ENCODE measurements around the gene ADAMTS6. TPM values are rescaled to one million over a fixed set of nuclear protein-coding genes. Genes with fewer than 3 reads are reported as not detected.
A peak's percentile ranks its signal among the peaks of the same experiment; 100 is the strongest.

ADAMTS6 gene
- total and polyA plus RNA-seq, 4 experiments from 2014 or later, result 0.14 to 1.8 (median 0.89) TPM; not detected in 1

GRCh38 chr5:65481171-65481581 lies 544 bp downstream of the ADAMTS6 start:
- Histone ChIP-seq H3K4me3 (ENCODE audit: low read length in 2 of 2) (peak overlapping the region; percentile 56 to 63), H3K36me3 (ENCODE audit: insufficient read depth, low read length) (no peaks in the 10 kb centered on the region), H3K4me1 (ENCODE audit: insufficient read depth, low read length) (peaks cover 27% of the 10 kb centered on the region), H3K9me3 (ENCODE audit: control insufficient read depth in 1 of 2, low read length in 2 of 2) (no peaks in the 10 kb centered on the region), H3K27me3 (ENCODE audit: insufficient read depth, low read length) (peaks cover 10% of the 10 kb centered on the region), H3K27ac (ENCODE audit: low read depth, low read length) (peak overlapping the region; percentile 62)
- CTCF ChIA-PET (ENCODE audit: partially characterized antibody), result interaction anchor here (1.0 to 5.5 kb wide), 7 partner anchors 8 to 697 kb away, joined by 3 to 73 read pairs (median 12); no protein-coding TSS in a partner anchor
- peak overlapping the region; percentile 86 to 96 (median 93) for H3K27ac Mint-ChIP-seq
- DNase-seq, result peak in 1 of 5 donors; percentile 2
- H3K4me3 Mint-ChIP-seq, result peak overlapping the region in 3 of 8 donors; percentile 88 to 97 (median 94)
- H3K27me3 Mint-ChIP-seq, result peaks cover 0 to 3% of the 10 kb centered on the region in 2 donors
- H3K4me1 Mint-ChIP-seq, result peaks cover 5 to 22% (median 8%) of the 10 kb centered on the region in 4 donors
- H3K36me3 Mint-ChIP-seq, result peaks cover 0 to 14% of the 10 kb centered on the region in 2 donors
- POLR2A ChIA-PET (ENCODE audit: partially characterized antibody), result interaction anchor here (0.6 to 4.4 kb wide), 3 partner anchors 13 to 143 kb away, joined by 3 to 42 read pairs (median 7); partner anchors contain the start of genes CENPK, PPWD1 and TRIM23
- no peaks in the 10 kb centered on the region for H3K9me3 Mint-ChIP-seq
- intact Hi-C loops (cut with micrococcal nuclease), result no loop called here

GRCh38 chr5:65480306-65480865 lies 1.3 kb downstream of the ADAMTS6 start:
- Histone ChIP-seq H3K9me3 (ENCODE audit: control insufficient read depth in 1 of 2, low read length in 2 of 2) (no peaks in the 10 kb centered on the region), H3K27me3 (ENCODE audit: insufficient read depth, low read length) (peaks cover 10% of the 10 kb centered on the region), H3K36me3 (ENCODE audit: insufficient read depth, low read length) (no peaks in the 10 kb centered on the region), H3K4me3 (ENCODE audit: low read length in 2 of 2) (peak overlapping the region; percentile 29 to 63), H3K27ac (ENCODE audit: low read depth, low read length) (no peak overlapping the region), H3K4me1 (ENCODE audit: insufficient read depth, low read length) (peaks cover 27% of the 10 kb centered on the region)
- ChIA-PET POLR2A (ENCODE audit: partially characterized antibody) (interaction anchor here (4.4 kb wide), 1 partner anchor 82 kb away, joined by 42 read pairs; the partner anchor contains the start of genes CENPK and PPWD1), CTCF (ENCODE audit: partially characterized antibody) (interaction anchor here (1.0 to 5.5 kb wide), 5 partner anchors 378 to 670 kb away, joined by 3 to 73 read pairs (median 51); no protein-coding TSS in a partner anchor)
- Mint-ChIP-seq H3K9me3 (no peaks in the 10 kb centered on the region), H3K36me3 (peaks cover 0 to 14% of the 10 kb centered on the region in 2 donors), H3K4me1 (peaks cover 5 to 22% (median 8%) of the 10 kb centered on the region in 4 donors), H3K4me3 (no peak overlapping the region), H3K27ac (no peak overlapping the region), H3K27me3 (peaks cover 0 to 3% of the 10 kb centered on the region in 2 donors)
- intact Hi-C loops (cut with micrococcal nuclease), result no loop called here
- DNase-seq, result peak; percentile 27 to 50 (median 31)

- peaks cover 0 to 3% of the 10 kb centered on the region in 2 donors for H3K27me3 Mint-ChIP-seq
- H3K27ac ChIP-seq (ENCODE audit: low read depth, low read length), result no peak overlapping the region
- no peaks in the 10 kb centered on the region for H3K9me3 ChIP-seq (ENCODE audit: control insufficient read depth in 1 of 2, low read length in 2 of 2)
- intact Hi-C loops (cut with micrococcal nuclease), result no loop called here
- H3K36me3 Mint-ChIP-seq, result peaks cover 0 to 14% of the 10 kb centered on the region in 2 donors
- H3K4me1 Mint-ChIP-seq, result peaks cover 5 to 22% (median 8%) of the 10 kb centered on the region in 4 donors
- no peaks in the 10 kb centered on the region for H3K36me3 ChIP-seq (ENCODE audit: insufficient read depth, low read length)
- no peak overlapping the region for H3K4me3 ChIP-seq (ENCODE audit: low read length in 2 of 2)
- no peak overlapping the region for H3K4me3 Mint-ChIP-seq
- peaks cover 27% of the 10 kb centered on the region for H3K4me1 ChIP-seq (ENCODE audit: insufficient read depth, low read length)
- POLR2A ChIA-PET (ENCODE audit: partially characterized antibody), result no interaction called here
- no peak overlapping the region for H3K27ac Mint-ChIP-seq
- H3K9me3 Mint-ChIP-seq, result no peaks in the 10 kb centered on the region
- CTCF ChIA-PET (ENCODE audit: partially characterized antibody), result interaction anchor here (1.0 to 2.1 kb wide), 2 partner anchors 376 to 669 kb away, joined by 3 to 7 read pairs; no protein-coding TSS in a partner anchor
- no peak for DNase-seq
- peaks cover 10% of the 10 kb centered on the region for H3K27me3 ChIP-seq (ENCODE audit: insufficient read depth, low read length)
These were observed 2.2 kb downstream of the ADAMTS6 start for GRCh38 chr5:65479527-65479926.

- Mint-ChIP-seq H3K4me1 (peaks cover 2 to 18% (median 6%) of the 10 kb centered on the region in 4 donors), H3K27ac (no peak overlapping the region), H3K4me3 (no peak overlapping the region), H3K27me3 (peaks cover 0 to 3% of the 10 kb centered on the region in 2 donors), H3K36me3 (peaks cover 0 to 14% of the 10 kb centered on the region in 2 donors), H3K9me3 (no peaks in the 10 kb centered on the region)
- Histone ChIP-seq H3K4me3 (ENCODE audit: low read length in 2 of 2) (no peak overlapping the region), H3K9me3 (ENCODE audit: control insufficient read depth in 1 of 2, low read length in 2 of 2) (no peaks in the 10 kb centered on the region), H3K4me1 (ENCODE audit: insufficient read depth, low read length) (peaks cover 22% of the 10 kb centered on the region), H3K27ac (ENCODE audit: low read depth, low read length) (no peak overlapping the region), H3K27me3 (ENCODE audit: insufficient read depth, low read length) (peaks cover 10% of the 10 kb centered on the region), H3K36me3 (ENCODE audit: insufficient read depth, low read length) (no peaks in the 10 kb centered on the region)
- ChIA-PET POLR2A (ENCODE audit: partially characterized antibody) (no interaction called here), CTCF (ENCODE audit: partially characterized antibody) (interaction anchor here (1.0 to 2.1 kb wide), 2 partner anchors 375 to 667 kb away, joined by 3 to 7 read pairs; no protein-coding TSS in a partner anchor)
- no peak for DNase-seq
- intact Hi-C loops (cut with micrococcal nuclease), result no loop called here
These were observed 3.4 kb downstream of the ADAMTS6 start for GRCh38 chr5:65478336-65478735.

GRCh38 chr5:65475895-65476294 lies 5.8 kb downstream of the ADAMTS6 start:
- H3K9me3 Mint-ChIP-seq, result no peaks in the 10 kb centered on the region
- no peaks in the 10 kb centered on the region for H3K36me3 ChIP-seq (ENCODE audit: insufficient read depth, low read length)
- no peak overlapping the region for H3K4me3 Mint-ChIP-seq
- peaks cover 10% of the 10 kb centered on the region for H3K27me3 ChIP-seq (ENCODE audit: insufficient read depth, low read length)
- ChIA-PET POLR2A (ENCODE audit: partially characterized antibody) (no interaction called here), CTCF (ENCODE audit: partially characterized antibody) (interaction anchor here (1.5 kb wide), 1 partner anchor 17 kb away, joined by 5 read pairs; no protein-coding TSS in a partner anchor)
- no peak for DNase-seq
- H3K27me3 Mint-ChIP-seq, result no peaks in the 10 kb centered on the region
- H3K9me3 ChIP-seq (ENCODE audit: control insufficient read depth in 1 of 2, low read length in 2 of 2), result no peaks in the 10 kb centered on the region
- no peak overlapping the region for H3K27ac ChIP-seq (ENCODE audit: low read depth, low read length)
- H3K27ac Mint-ChIP-seq, result no peak overlapping the region
- H3K4me1 ChIP-seq (ENCODE audit: insufficient read depth, low read length), result peaks cover 12% of the 10 kb centered on the region
- no peaks in the 10 kb centered on the region for H3K36me3 Mint-ChIP-seq
- H3K4me1 Mint-ChIP-seq, result no peaks in the 10 kb centered on the region
- no peak overlapping the region for H3K4me3 ChIP-seq (ENCODE audit: low read length in 2 of 2)
- intact Hi-C loops (cut with micrococcal nuclease), result no loop called here

- Histone ChIP-seq H3K4me1 (ENCODE audit: insufficient read depth, low read length) (peaks cover 6% of the 10 kb centered on the region), H3K27me3 (ENCODE audit: insufficient read depth, low read length) (peaks cover 6% of the 10 kb centered on the region), H3K27ac (ENCODE audit: low read depth, low read length) (no peak overlapping the region), H3K36me3 (ENCODE audit: insufficient read depth, low read length) (no peaks in the 10 kb centered on the region), H3K9me3 (ENCODE audit: control insufficient read depth in 1 of 2, low read length in 2 of 2) (no peaks in the 10 kb centered on the region), H3K4me3 (ENCODE audit: low read length in 2 of 2) (no peak overlapping the region)
- Mint-ChIP-seq H3K27me3 (no peaks in the 10 kb centered on the region), H3K9me3 (no peaks in the 10 kb centered on the region), H3K36me3 (no peaks in the 10 kb centered on the region), H3K27ac (no peak overlapping the region), H3K4me3 (no peak overlapping the region), H3K4me1 (no peaks in the 10 kb centered on the region)
- POLR2A ChIA-PET (ENCODE audit: partially characterized antibody), result no interaction called here
- CTCF ChIA-PET (ENCODE audit: partially characterized antibody), result interaction anchor here (1.5 kb wide), 1 partner anchor 16 kb away, joined by 5 read pairs; no protein-coding TSS in a partner anchor
- no peak for DNase-seq
- intact Hi-C loops (cut with micrococcal nuclease), result no loop called here
These were observed 6.4 kb downstream of the ADAMTS6 start for GRCh38 chr5:65475336-65475735.

GRCh38 chr5:65474130-65474711 lies 7.5 kb downstream of the ADAMTS6 start:
- Histone ChIP-seq H3K27ac (ENCODE audit: low read depth, low read length) (no peak overlapping the region), H3K36me3 (ENCODE audit: insufficient read depth, low read length) (no peaks in the 10 kb centered on the region), H3K4me1 (ENCODE audit: insufficient read depth, low read length) (no peaks in the 10 kb centered on the region), H3K27me3 (ENCODE audit: insufficient read depth, low read length) (no peaks in the 10 kb centered on the region), H3K9me3 (ENCODE audit: control insufficient read depth in 1 of 2, low read length in 2 of 2) (no peaks in the 10 kb centered on the region), H3K4me3 (ENCODE audit: low read length in 2 of 2) (no peak overlapping the region)
- Mint-ChIP-seq H3K36me3 (no peaks in the 10 kb centered on the region), H3K27me3 (no peaks in the 10 kb centered on the region), H3K4me1 (no peaks in the 10 kb centered on the region), H3K27ac (no peak overlapping the region), H3K9me3 (no peaks in the 10 kb centered on the region), H3K4me3 (no peak overlapping the region)
- ChIA-PET POLR2A (ENCODE audit: partially characterized antibody) (no interaction called here), CTCF (ENCODE audit: partially characterized antibody) (no interaction called here)
- intact Hi-C loops (cut with micrococcal nuclease), result no loop called here
- no peak for DNase-seq

All from CD4-positive, alpha-beta memory T cell (primary cell).